HG03108 (cell line): ENCODE data around the gene ZNF853.
"Not testable (repeated sequence)": the region's sequence is repeated elsewhere in the genome, so short reads cannot be mapped to it uniquely, and the experiment has no call there.

Experiments used
- ATAC-seq: cut with Tn5 transposase; IDR thresholded peaks from one replicate; pipeline ENCODE4 v1.9.1; 2021; ENCODE audit warnings: moderate library complexity; ENCODE audit not compliant: unreplicated experiment

ZNF853 gene

GRCh38 chr7:6614953-6615722, at the start of gene ZNF853:
Gene ZNF853 (plus strand): TSS chr7:6615610. CDS start chr7:6616175, 565 bp downstream.
- ATAC-seq: no peak

- no peak for ATAC-seq
These were observed 49.8 kb upstream of the ZNF853 start for GRCh38 chr7:6565655-6566054.

- ATAC-seq: no peak
These were observed 47.5 kb upstream of the ZNF853 start for GRCh38 chr7:6567886-6568285.

GRCh38 chr7:6571160-6571779, 44.1 kb upstream of the ZNF853 start:
- no peak for ATAC-seq

- ATAC-seq: no peak
These were observed 40.0 kb upstream of the ZNF853 start for GRCh38 chr7:6575281-6576023.

- no peak for ATAC-seq
These were observed 39.2 kb upstream of the ZNF853 start for GRCh38 chr7:6576024-6576866.

- not testable (repeated sequence) for ATAC-seq
These were observed 38.5 kb upstream of the ZNF853 start for GRCh38 chr7:6576867-6577368.

- peak; percentile 95 for ATAC-seq
These were observed 37.9 kb upstream of the ZNF853 start, which contains the start of gene ZDHHC4 for GRCh38 chr7:6577369-6578113. Gene ZDHHC4 (plus strand): TSS chr7:6577454. CDS start chr7:6580562, 3,108 bp downstream.

- ATAC-seq: no peak
These were observed 37.0 kb upstream of the ZNF853 start for GRCh38 chr7:6578114-6579084.

GRCh38 chr7:6579446-6579845, 36.0 kb upstream of the ZNF853 start:
- ATAC-seq: no peak

GRCh38 chr7:6585746-6586432, 29.5 kb upstream of the ZNF853 start:
- not testable (repeated sequence) for ATAC-seq

GRCh38 chr7:6588566-6588965, 26.8 kb upstream of the ZNF853 start:
- ATAC-seq: no peak

GRCh38 chr7:6589151-6589828, 26.1 kb upstream of the ZNF853 start:
- ATAC-seq: no peak

- peak; percentile 80 for ATAC-seq
These were observed 25.4 kb upstream of the ZNF853 start, which contains the start of gene INTS15 for GRCh38 chr7:6589829-6590644. Gene INTS15 (plus strand): TSS chr7:6590021. CDS start chr7:6590284, 263 bp downstream.

GRCh38 chr7:6590645-6591110, 24.7 kb upstream of the ZNF853 start:
- peak; percentile 7 for ATAC-seq

GRCh38 chr7:6600093-6600492, 15.3 kb upstream of the ZNF853 start:
- ATAC-seq: no peak
